Ishikawa (cell line): ENCODE data around the gene PAK5.

Experiments
- CEBPB ChIP-seq: IDR thresholded peaks from 2 replicates; pipeline ENCODE4 v1.6.1; 2012
- CREB1 ChIP-seq: IDR thresholded peaks from 2 replicates; pipeline ENCODE4 v1.6.1; 2012; ENCODE audit warnings: low read depth
- EGR1 ChIP-seq: IDR thresholded peaks from 2 replicates; pipeline ENCODE4 v1.6.1; 2012
- EP300 ChIP-seq: IDR thresholded peaks from 2 replicates; pipeline ENCODE4 v1.6.1; 2012; ENCODE audit warnings: borderline replicate concordance
- FOXM1 ChIP-seq: IDR thresholded peaks from 2 replicates; pipeline ENCODE4 v1.6.1; 2012; ENCODE audit warnings: low read depth, borderline replicate concordance
- MAX ChIP-seq: IDR thresholded peaks from 2 replicates; pipeline ENCODE4 v1.6.1; 2012
- NFIC ChIP-seq: IDR thresholded peaks from 2 replicates; pipeline ENCODE4 v1.6.1; 2012
- RAD21 ChIP-seq: IDR thresholded peaks from 2 replicates; pipeline ENCODE4 v1.6.1; 2012; ENCODE audit warnings: low read depth
- REST ChIP-seq: IDR thresholded peaks from 2 replicates; pipeline ENCODE4 v1.6.1; 2012; ENCODE audit warnings: low read depth, mild to moderate bottlenecking
- TAF1 ChIP-seq: IDR thresholded peaks from 2 replicates; pipeline ENCODE4 v1.6.1; 2012; ENCODE audit warnings: low read depth, mild to moderate bottlenecking
- TCF12 ChIP-seq: IDR thresholded peaks from 2 replicates; pipeline ENCODE4 v1.6.1; 2012; ENCODE audit warnings: low read depth
- TEAD4 ChIP-seq: IDR thresholded peaks from 2 replicates; pipeline ENCODE4 v1.6.1; 2012
- USF1 ChIP-seq: IDR thresholded peaks from 2 replicates; pipeline ENCODE4 v1.6.1; 2012
- YY1 ChIP-seq: IDR thresholded peaks from 2 replicates; pipeline ENCODE4 v1.6.1; 2012; ENCODE audit warnings: low read depth
- ZBTB7A ChIP-seq: IDR thresholded peaks from 2 replicates; pipeline ENCODE4 v1.6.1; 2012; ENCODE audit warnings: low read depth

PAK5 gene

GRCh38 chr20:9689041-9689440, 149.8 kb downstream of the PAK5 start:
- no peak for TF ChIP-seq TAF1
- no peak for TF ChIP-seq MAX
- TF ChIP-seq TEAD4: no peak
- no peak for TF ChIP-seq TCF12
- no peak for TF ChIP-seq EP300
- TF ChIP-seq FOXM1: no peak
- TF ChIP-seq YY1: no peak
- TF ChIP-seq NFIC: no peak
- no peak for TF ChIP-seq RAD21
- TF ChIP-seq EGR1: no peak
- no peak for TF ChIP-seq REST
- no peak for TF ChIP-seq CEBPB
- no peak for TF ChIP-seq ZBTB7A
- TF ChIP-seq USF1: no peak
- TF ChIP-seq CREB1: no peak

GRCh38 chr20:9686866-9687265, 152.0 kb downstream of the PAK5 start:
- no peak for TF ChIP-seq REST

- no peak for TF ChIP-seq NFIC
- no peak for TF ChIP-seq CREB1
- TF ChIP-seq TCF12: no peak
- TF ChIP-seq TEAD4: no peak
- TF ChIP-seq TAF1: no peak
Observed at GRCh38 chr20:9686455-9686854, 152.4 kb downstream of the PAK5 start.

- TF ChIP-seq ZBTB7A: no peak
- no peak for TF ChIP-seq RAD21
- no peak for TF ChIP-seq CREB1
- no peak for TF ChIP-seq EP300
- TF ChIP-seq USF1: no peak
- no peak for TF ChIP-seq MAX
- no peak for TF ChIP-seq NFIC
- TF ChIP-seq REST: no peak
- TF ChIP-seq YY1: no peak
- no peak for TF ChIP-seq TEAD4
- TF ChIP-seq FOXM1: no peak
- TF ChIP-seq TCF12: no peak
- no peak for TF ChIP-seq CEBPB
- no peak for TF ChIP-seq EGR1
- no peak for TF ChIP-seq TAF1
Observed at GRCh38 chr20:9686001-9686400, 152.9 kb downstream of the PAK5 start.

- TF ChIP-seq TAF1 (no peak), REST (no peak)
Observed at GRCh38 chr20:9685011-9685410, 153.9 kb downstream of the PAK5 start.
